IMR-90 (cell line): ENCODE data around the gene HSFX3. TPM values are rescaled to one million over a fixed set of nuclear protein-coding genes. Genes with fewer than 3 reads are reported as not detected.
A peak's percentile ranks its signal among the peaks of the same experiment; 100 is the strongest.

Experiments
- ATAC-seq: fragments of 200-7000 bp; cut with Tn5 transposase; 2 replicates; pipeline ENCODE4 v1.9.1; 2020; ENCODE audit warnings: low read depth, mild to moderate bottlenecking, moderate library complexity
- BruUV-seq: library from RNA; stranded (reverse); fragments of 400-500 nt; replicated peaks from 2 replicates; lab custom pipeline; 2021; lab: Mats Ljungman, UMichigan
- CTCF ChIA-PET: fragments of 300-600 bp; formaldehyde crosslinking; extraction: SDS; loops from one replicate; lab custom pipeline; 2021; ENCODE audit warnings: antibody characterized with exemption; lab: Yijun Ruan, JAX
- POLR2A ChIA-PET: fragments of 300-600 bp; sonication (Branson Sonifier 250); formaldehyde crosslinking; loops from one replicate; lab custom pipeline; 2022; ENCODE audit warnings: antibody characterized with exemption; ENCODE audit not compliant: unreplicated experiment; lab: Charles Lee
- DNase-seq: peaks from one replicate; pipeline ENCODE4 v3.0.0; 2013
- H2AFZ ChIP-seq: replicated peaks from 2 replicates; pipeline ENCODE3; 2013; ENCODE audit warnings: low read length, mild to moderate bottlenecking; ENCODE audit not compliant: poor library complexity
- H2AK5ac ChIP-seq: 2 replicates; pipeline ENCODE4 v1.6.1; 2013; ENCODE audit warnings: low read depth, low read length, inconsistent platforms
- H2AK9ac ChIP-seq: replicated peaks from 2 replicates; pipeline ENCODE3; 2013; ENCODE audit warnings: mild to moderate bottlenecking, low read depth, low read length, moderate library complexity; ENCODE audit not compliant: poor library complexity
- H2BK120ac ChIP-seq: 2 replicates; pipeline ENCODE4 v1.6.1; 2013; ENCODE audit warnings: low read depth, low read length, inconsistent platforms
- H2BK15ac ChIP-seq: 3 replicates; pipeline ENCODE4 v1.6.1; 2013; ENCODE audit warnings: low read depth, low read length, inconsistent platforms
- H2BK20ac ChIP-seq: 2 replicates; pipeline ENCODE4 v1.6.1; 2013; ENCODE audit warnings: low read depth, mild to moderate bottlenecking, inconsistent platforms, low read length, moderate library complexity
- H2BK5ac ChIP-seq: 2 replicates; pipeline ENCODE4 v1.6.1; 2013; ENCODE audit warnings: mild to moderate bottlenecking, low read depth, low read length, inconsistent platforms; ENCODE audit not compliant: poor library complexity, severe bottlenecking
- H3K14ac ChIP-seq: replicated peaks from 2 replicates; pipeline ENCODE4 v1.6.1; 2013; ENCODE audit warnings: low read depth, low read length, inconsistent platforms
- H3K18ac ChIP-seq: 2 replicates; pipeline ENCODE4 v1.6.1; 2013; ENCODE audit warnings: low read depth, low read length, control low read depth
- H3K23ac ChIP-seq: 2 replicates; pipeline ENCODE4 v1.6.1; 2013; ENCODE audit warnings: low read depth, low read length, inconsistent platforms
- H3K27ac ChIP-seq: 2 replicates; pipeline ENCODE4 v1.5.1; 2013; ENCODE audit warnings: mild to moderate bottlenecking, control low read depth, low read length; ENCODE audit not compliant: insufficient read depth
- H3K27me3 ChIP-seq: 2 replicates; pipeline ENCODE4 v1.6.1; 2013; ENCODE audit warnings: low read length; ENCODE audit not compliant: control insufficient read depth, insufficient read depth
- H3K36me3 ChIP-seq: 2 replicates; pipeline ENCODE4 v1.6.1; 2013; ENCODE audit warnings: low read length, mixed read lengths; ENCODE audit not compliant: control insufficient read depth, insufficient read depth
- H3K4ac ChIP-seq: 2 replicates; pipeline ENCODE4 v1.6.1; 2013; ENCODE audit warnings: low read depth, low read length, inconsistent platforms
- H3K4me1 ChIP-seq: 2 replicates; pipeline ENCODE4 v1.6.1; 2013; ENCODE audit warnings: low read length, mixed read lengths; ENCODE audit not compliant: control insufficient read depth, insufficient read depth
- H3K4me2 ChIP-seq: 2 replicates; pipeline ENCODE4 v1.6.1; 2013; ENCODE audit warnings: low read depth, mild to moderate bottlenecking, control low read depth, low read length, moderate library complexity
- H3K4me3 ChIP-seq: 2 replicates; pipeline ENCODE4 v1.5.1; 2013; ENCODE audit warnings: low read depth, mild to moderate bottlenecking, control low read depth, low read length, moderate library complexity; ENCODE audit not compliant: insufficient read depth
- H3K56ac ChIP-seq: 2 replicates; pipeline ENCODE4 v1.6.1; 2013; ENCODE audit warnings: low read length, inconsistent platforms; ENCODE audit not compliant: insufficient read depth; ENCODE audit errors: extremely low read depth
- H3K79me1 ChIP-seq, 2 experiments: 2 replicates each; pipeline ENCODE4 v1.6.1; 2013; ENCODE audit warnings: low read length in 2 of 2, inconsistent platforms in 1 of 2, low read depth in 1 of 2
- H3K9ac ChIP-seq: 2 replicates; pipeline ENCODE4 v1.6.1; 2013; ENCODE audit warnings: low read depth, low read length, control low read depth
- H3K9me1 ChIP-seq: 2 replicates; pipeline ENCODE4 v1.6.1; 2013; ENCODE audit warnings: low read length, inconsistent platforms; ENCODE audit not compliant: insufficient read depth
- H3K9me3 ChIP-seq: 2 replicates; pipeline ENCODE4 v1.6.1; 2013; ENCODE audit warnings: low read length; ENCODE audit not compliant: control insufficient read depth, insufficient read depth
- H4K20me1 ChIP-seq: 2 replicates; pipeline ENCODE4 v1.6.1; 2013; ENCODE audit warnings: low read length, inconsistent platforms; ENCODE audit not compliant: insufficient read depth
- H4K5ac ChIP-seq: 2 replicates; pipeline ENCODE4 v1.6.1; 2013; ENCODE audit warnings: mild to moderate bottlenecking, low read depth, low read length, control low read depth
- H4K8ac ChIP-seq, 2 experiments: 2 replicates each; pipeline ENCODE4 v1.6.1; 2013; ENCODE audit warnings: low read depth in 2 of 2, low read length in 2 of 2, control low read depth in 1 of 2, inconsistent platforms in 1 of 2
- H4K91ac ChIP-seq: 2 replicates; pipeline ENCODE4 v1.6.1; 2013; ENCODE audit warnings: low read depth, low read length, inconsistent platforms; ENCODE audit not compliant: insufficient read depth
- BHLHE40 ChIP-seq: fragments of 150-350 bp; IDR thresholded peaks from 2 replicates; pipeline ENCODE4 v1.6.1; 2016; ENCODE audit warnings: mild to moderate bottlenecking, low read depth, low read length
- CEBPB ChIP-seq: IDR thresholded peaks from 2 replicates; pipeline ENCODE4 v1.6.1; 2012; ENCODE audit warnings: low read depth, low read length, improper control_type of control experiment
- CHD1 ChIP-seq: IDR thresholded peaks from 2 replicates; pipeline ENCODE4 v1.6.1; 2012; ENCODE audit warnings: low read depth, low read length, improper control_type of control experiment
- CTCF ChIP-seq: conservative IDR thresholded peaks from 2 replicates; pipeline ENCODE4 v1.5.1; 2012; ENCODE audit warnings: mild to moderate bottlenecking, low read depth, low read length, improper control_type of control experiment
- MAFK ChIP-seq: IDR thresholded peaks from 2 replicates; pipeline ENCODE4 v1.6.1; 2012; ENCODE audit warnings: low read depth, low read length, improper control_type of control experiment
- NFE2L2 ChIP-seq: fragments of 150-350 bp; IDR thresholded peaks from 2 replicates; pipeline ENCODE4 v1.6.1; 2016; ENCODE audit warnings: low read depth, mild to moderate bottlenecking, low read length
- POLR2A ChIP-seq: IDR thresholded peaks from 2 replicates; pipeline ENCODE4 v1.6.1; 2012; ENCODE audit warnings: mild to moderate bottlenecking, low read depth, low read length
- RAD21 ChIP-seq: IDR thresholded peaks from 2 replicates; pipeline ENCODE4 v1.6.1; 2012; ENCODE audit warnings: low read length, improper control_type of control experiment
- RCOR1 ChIP-seq: IDR thresholded peaks from 2 replicates; pipeline ENCODE4 v1.6.1; 2012; ENCODE audit warnings: mild to moderate bottlenecking, low read length, improper control_type of control experiment; ENCODE audit not compliant: insufficient replicate concordance
- RFX5 ChIP-seq: IDR thresholded peaks from 2 replicates; pipeline ENCODE4 v1.8.0; 2012; ENCODE audit warnings: low read depth, mild to moderate bottlenecking, low read length, moderate library complexity
- SMC3 ChIP-seq: fragments of 150-350 bp; IDR thresholded peaks from 2 replicates; pipeline ENCODE4 v1.6.1; 2016; ENCODE audit warnings: low read depth, mild to moderate bottlenecking, antibody characterized with exemption, low read length, moderate library complexity
- USF2 ChIP-seq: fragments of 150-350 bp; IDR thresholded peaks from 2 replicates; pipeline ENCODE4 v1.6.1; 2017; ENCODE audit warnings: mild to moderate bottlenecking, antibody characterized with exemption, low read length, low read depth
- WGBS, 2 experiments: methylation state at CpG; one replicate each; pipeline versions ENCODE4 v1.1.5 to v1.1.7; 2013; ENCODE audit warnings: missing lambda C conversion rate in 2 of 2; ENCODE audit not compliant: insufficient read length in 1 of 2; ENCODE audit errors: extremely low coverage in 2 of 2; 5-methylcytosine and 5-hydroxymethylcytosine counted together
- dilution Hi-C: fragments of 300-500 bp; cut with HindIII; formaldehyde crosslinking; loops from one replicate; pipeline ENCODE4 v1.14.3; 2018; ENCODE audit warnings: low sequenced_read_pairs; ENCODE audit not compliant: unreplicated experiment
- in situ Hi-C: fragments of 300-500 bp; cut with MboI; formaldehyde crosslinking; loops from 3 replicates; pipeline ENCODE4 v1.14.3; 2019; ENCODE audit warnings: low sequenced_read_pairs, inconsistent platforms, mixed read lengths
- intact Hi-C: fragments of 100-400 bp; cut with micrococcal nuclease; formaldehyde crosslinking; loops from 2 replicates; pipeline ENCODE4 v1.10.0; 2022
- polyA plus RNA-seq, 3 experiments: library from polyadenylated mRNA; depleted of rRNA; stranded (reverse); fragments of >200 nt; gene quantifications; 2 replicates each; pipeline ENCODE4 v1.2.3, GENCODE V29; 2012; ENCODE audit warnings: low replicate concordance in 1 of 3
- total RNA-seq: library from RNA; depleted of rRNA; stranded (reverse); fragments of >200 nt; gene quantifications from 2 replicates; pipeline ENCODE4 v1.2.3, GENCODE V29; 2012

The HSFX3 gene
- total and polyA plus RNA-seq, 2 of the 4 experiments (the other 2 are of a cell fraction), result not detected

- TF ChIP-seq BHLHE40, result peak; percentile 57; the same call in 1 of the 2 replicates
- no peak for TF ChIP-seq SMC3
- TF ChIP-seq RAD21, result no peak
Measured at GRCh38 chrX:149540621-149541520, 8.9 kb downstream of the HSFX3 start, which contains the start of gene EOLA1 (continued).

- no peak overlapping the region; the same call in 1 of the 2 replicates for H4K5ac ChIP-seq
- ATAC-seq (peak; percentile 67), DNase-seq (peak; percentile 84)
- POLR2A ChIA-PET, result no interaction called here
- peak overlapping the region; percentile 93 for H2BK5ac ChIP-seq
- BruUV-seq, result no TSS peak
- peak overlapping the region; percentile 55; the same call in 1 of the 2 replicates for H2BK120ac ChIP-seq
- H2AK5ac ChIP-seq, result no peak overlapping the region
- H2AK9ac ChIP-seq, result peak overlapping the region; percentile 2
- peak overlapping the region; percentile 65 for H4K91ac ChIP-seq
- CTCF ChIA-PET, result no interaction called here
- TF ChIP-seq CHD1 (no peak), CTCF (no peak), RCOR1 (no peak), POLR2A (no peak), USF2 (no peak), MAFK (no peak), RFX5 (no peak), CEBPB (no peak), SMC3 (no peak), NFE2L2 (no peak), BHLHE40 (no peak)
- H3K4me3 ChIP-seq, result peak overlapping the region; percentile 79
- H3K79me1 ChIP-seq, result peaks cover 5 to 6% of the 10 kb centered on the region in 2 experiments; a peak in 3 of 4 replicates
- no peaks in the 10 kb centered on the region for H3K27me3 ChIP-seq
- H3K4me2 ChIP-seq, result peak overlapping the region; percentile 83
- dilution Hi-C loops (no loop called here), intact Hi-C loops (no loop called here), in situ Hi-C loops (no loop called here)
- H3K23ac ChIP-seq, result no peak overlapping the region
- H3K36me3 ChIP-seq, result no peaks in the 10 kb centered on the region; the same call in 1 of the 2 replicates
- no peak overlapping the region for H2BK20ac ChIP-seq
- H3K9me3 ChIP-seq, result no peaks in the 10 kb centered on the region
- H3K56ac ChIP-seq, result no peak overlapping the region
- no peaks in the 10 kb centered on the region for H4K20me1 ChIP-seq
- no peak overlapping the region for H2BK15ac ChIP-seq
- peak overlapping the region; percentile 90; the same call in 1 of the 2 replicates for H3K18ac ChIP-seq
- peak overlapping the region; percentile 62; the same call in 1 of the 2 replicates for H3K4ac ChIP-seq
- 0 out of 2 replicates have a peak overlapping the region, but pooled peaks have one; percentile 42 for H3K14ac ChIP-seq
- peak overlapping the region; percentile 81 for H3K9ac ChIP-seq
- H3K27ac ChIP-seq, result peak overlapping the region; percentile 98
- H3K4me1 ChIP-seq, result no peaks in the 10 kb centered on the region
- H4K8ac ChIP-seq, result peak overlapping the region; percentile 4 to 90; a peak in 3 of 4 replicates
- H3K9me1 ChIP-seq, result 0 out of 2 replicates have a peak, but pooled peaks cover 4% of the 10 kb centered on the region
- peak overlapping the region; percentile 85 for H2AFZ ChIP-seq
- 50% methylated on average over 2 of the region's 24 CpGs; no CpG with 5 or more reads in 1 of the 2 experiments for WGBS, 2 experiments
Measured at GRCh38 chrX:149540131-149540620, 9.5 kb downstream of the HSFX3 start.
